Ovary (tissue), 9 donors: ENCODE measurements around the gene LCOR. TPM values are rescaled to one million over a fixed set of nuclear protein-coding genes. Genes with fewer than 3 reads are reported as not detected.

ENCODE experiments used
- DNase-seq, 5 donors: peaks; one replicate each; pipeline ENCODE4 v3.0.0-alpha.2; 2019 to 2020
- H3K27ac ChIP-seq, 2 donors: fragments of 200-600 bp; one replicate each; pipeline versions ENCODE4 v1.5.1 to v1.8.0; 2019 to 2022
- H3K27me3 ChIP-seq: fragments of 200-600 bp; one replicate; pipeline ENCODE4 v1.8.0; 2022
- H3K36me3 ChIP-seq: fragments of 200-600 bp; sonication (generic); one replicate; pipeline ENCODE4 v1.5.1; 2019
- H3K4me1 ChIP-seq: one replicate; pipeline ENCODE4 v1.8.1; 2013; ENCODE audit warnings: mild to moderate bottlenecking, moderate library complexity; ENCODE audit not compliant: insufficient read depth
- H3K4me3 ChIP-seq: fragments of 200-600 bp; sonication (generic); one replicate; pipeline ENCODE4 v1.5.1; 2017
- H3K9me3 ChIP-seq, 2 donors: fragments of 200-600 bp in 1 of 2; sonication (generic) in 1 of 2; one replicate each; pipeline versions ENCODE4 v1.5.1 to v1.8.1; 2013 to 2019; ENCODE audit warnings: mild to moderate bottlenecking in 1 of 2, moderate library complexity in 1 of 2
- EP300 ChIP-seq: sonication (generic); formaldehyde crosslinking; IDR thresholded peaks from one replicate; pipeline ENCODE4 v1.6.1; 2017; ENCODE audit warnings: antibody characterized with exemption
- POLR2A ChIP-seq: fragments of 450-650 bp; IDR thresholded peaks from one replicate; pipeline ENCODE4 v1.6.1; 2017; ENCODE audit warnings: antibody characterized with exemption, mild to moderate bottlenecking, moderate library complexity
- WGBS, 3 donors: extraction: QIAGEN DNeasy Blood & Tissue Kit in 1 of 3; methylation state at CpG; one replicate each; pipeline versions ENCODE4 v1.1.5 to v1.1.7; 2013 to 2017; 5-methylcytosine and 5-hydroxymethylcytosine counted together
- intact Hi-C, 4 donors: fragments of 100-400 bp; cut with DNase I; formaldehyde crosslinking; loops; one replicate each; pipeline versions ENCODE4 v1.11.0 to v1.15.1; 2022 to 2023
- polyA plus RNA-seq, 2 donors: library from polyadenylated mRNA; stranded (reverse); fragments of 200-250 nt in 1 of 2; fragments of 350-450 nt in 1 of 2; fragmentation: Illumina TruSeq in 1 of 2; extraction: RNeasy Lipid Tissue Mini Kit (QIAGEN cat#74804) in 1 of 2; gene quantifications; one replicate each; pipeline ENCODE4 v1.2.3, GENCODE V29; 2013 to 2014
- total RNA-seq, 7 donors: library from RNA; depleted of rRNA in 2 of 7; stranded (reverse); fragments of >200 nt in 2 of 7; fragmentation: NEBNext Ultra II Directional in 3 of 7; extraction: Animal tissue kit (Norgen Biotek cat#: 25700) in 3 of 7; gene quantifications; one replicate each; pipeline versions ENCODE4 v1.1.0 to v1.2.4, GENCODE V29; 2016 to 2023
- TF ChIP-seq, protein P1 (sequence below), 3 donors: fragments of 450-650 bp in 2 of 3; fragments of 200-600 bp in 1 of 3; IDR thresholded peaks; one replicate each; pipeline versions ENCODE4 v1.5.1 to v1.8.0; 2016 to 2022; ENCODE audit warnings: antibody characterized with exemption in 3 of 3, mild to moderate bottlenecking in 1 of 3
- donor health status: DM: no; HTN: no; CAD: no; lungs with moderate emphysema.
- donor health status: DM: no; HTN: no; CAD: no.
- donor health status: Bipolar disorder and iron deficiency.
- donor health status: DM: yes; HTN: yes; CAD: no.
- donor health status: DM: no; HTN: no; CAD: no.
- donor health status: DM: yes; HTN: yes; CAD: no.

Gene LCOR
- total and polyA plus RNA-seq, 9 donors, result 4.0 to 44.9 (median 29.8) TPM

DNA sequence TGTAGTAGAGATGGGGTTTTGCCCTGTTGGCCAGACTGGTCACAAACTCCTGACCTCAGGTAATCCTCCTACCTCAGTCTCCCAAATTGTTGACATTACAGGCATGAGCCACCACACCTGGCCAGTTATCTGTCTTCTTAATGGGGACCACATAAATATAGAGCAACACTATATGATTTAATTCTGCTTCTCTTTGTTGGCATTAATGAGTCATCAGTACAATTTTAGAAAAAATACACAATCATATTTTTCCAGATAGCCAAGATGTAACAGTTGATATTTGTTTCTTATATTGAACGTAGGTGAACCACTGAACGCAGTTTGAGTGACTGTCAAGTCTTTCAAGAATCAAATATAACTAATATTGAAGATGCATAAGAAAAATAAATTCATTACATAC is 48.5 kb downstream of the LCOR start:
- peaks cover 5% of the 10 kb centered on the region for H3K4me1 ChIP-seq
- H3K27me3 ChIP-seq, result no peaks in the 10 kb centered on the region
- no peaks in the 10 kb centered on the region for H3K36me3 ChIP-seq
- intact Hi-C loops, result no loop called here
- TF ChIP-seq, protein P1, sequence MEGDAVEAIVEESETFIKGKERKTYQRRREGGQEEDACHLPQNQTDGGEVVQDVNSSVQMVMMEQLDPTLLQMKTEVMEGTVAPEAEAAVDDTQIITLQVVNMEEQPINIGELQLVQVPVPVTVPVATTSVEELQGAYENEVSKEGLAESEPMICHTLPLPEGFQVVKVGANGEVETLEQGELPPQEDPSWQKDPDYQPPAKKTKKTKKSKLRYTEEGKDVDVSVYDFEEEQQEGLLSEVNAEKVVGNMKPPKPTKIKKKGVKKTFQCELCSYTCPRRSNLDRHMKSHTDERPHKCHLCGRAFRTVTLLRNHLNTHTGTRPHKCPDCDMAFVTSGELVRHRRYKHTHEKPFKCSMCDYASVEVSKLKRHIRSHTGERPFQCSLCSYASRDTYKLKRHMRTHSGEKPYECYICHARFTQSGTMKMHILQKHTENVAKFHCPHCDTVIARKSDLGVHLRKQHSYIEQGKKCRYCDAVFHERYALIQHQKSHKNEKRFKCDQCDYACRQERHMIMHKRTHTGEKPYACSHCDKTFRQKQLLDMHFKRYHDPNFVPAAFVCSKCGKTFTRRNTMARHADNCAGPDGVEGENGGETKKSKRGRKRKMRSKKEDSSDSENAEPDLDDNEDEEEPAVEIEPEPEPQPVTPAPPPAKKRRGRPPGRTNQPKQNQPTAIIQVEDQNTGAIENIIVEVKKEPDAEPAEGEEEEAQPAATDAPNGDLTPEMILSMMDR (IDR thresholded peaks at IDR 0.05), result no peak
- TF ChIP-seq EP300 (no peak), POLR2A (no peak)
- no peaks in the 10 kb centered on the region for H3K9me3 ChIP-seq
- WGBS, 3 donors, result 93 to 95% (median 93%) methylated on average over 2 of the region's 2 CpGs
- H3K27ac ChIP-seq, result no peak overlapping the region
- no peak for DNase-seq
- no peak overlapping the region for H3K4me3 ChIP-seq

DNA sequence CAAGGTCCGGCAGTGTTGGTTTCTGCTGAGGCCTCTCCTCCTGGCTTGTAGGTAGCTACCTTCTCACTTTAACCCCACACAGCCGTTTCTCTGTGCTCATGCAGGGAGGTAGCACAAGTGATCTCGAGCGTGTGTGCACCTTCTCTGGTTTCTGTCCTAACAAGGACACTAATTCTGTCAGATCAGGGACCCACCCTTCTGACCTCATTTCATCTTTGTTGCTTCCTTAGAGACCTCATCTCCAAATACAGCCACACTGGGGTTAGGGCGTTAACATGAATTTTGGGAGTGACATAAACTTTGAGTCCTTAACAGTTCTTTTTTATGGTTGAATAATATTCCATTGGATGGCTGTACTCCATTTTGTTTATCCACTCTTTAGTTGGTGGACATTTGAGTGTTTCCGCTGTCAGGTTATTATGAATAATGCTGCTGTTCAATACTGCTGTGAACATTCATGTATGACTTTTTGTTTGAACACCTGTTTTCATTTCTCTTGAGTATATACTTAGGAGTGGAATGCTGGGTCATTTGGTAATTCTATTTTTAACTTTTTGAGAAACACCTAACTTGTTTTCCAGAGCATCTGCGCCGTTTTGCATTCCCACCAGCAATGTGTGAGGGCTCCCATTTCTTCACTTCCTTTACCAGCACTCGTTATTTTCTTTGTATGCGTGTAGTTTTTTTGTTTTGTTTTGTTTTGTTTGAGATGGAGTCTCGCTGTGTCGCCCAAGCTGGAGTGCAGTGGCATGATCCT is 57.5 kb downstream of the LCOR start:
- WGBS, 3 donors, result 90 to 96% (median 95%) methylated on average over 12 of the region's 12 CpGs
- Histone ChIP-seq H3K4me3 (no peak overlapping the region), H3K27me3 (no peaks in the 10 kb centered on the region), H3K27ac (no peak overlapping the region), H3K4me1 (no peaks in the 10 kb centered on the region), H3K9me3 (no peaks in the 10 kb centered on the region), H3K36me3 (no peaks in the 10 kb centered on the region)
- TF ChIP-seq, protein P1 (IDR thresholded peaks at IDR 0.05), result no peak
- no peak for TF ChIP-seq POLR2A
- TF ChIP-seq EP300, result no peak
- DNase-seq, result no peak
- intact Hi-C loops, result no loop called here

DNA sequence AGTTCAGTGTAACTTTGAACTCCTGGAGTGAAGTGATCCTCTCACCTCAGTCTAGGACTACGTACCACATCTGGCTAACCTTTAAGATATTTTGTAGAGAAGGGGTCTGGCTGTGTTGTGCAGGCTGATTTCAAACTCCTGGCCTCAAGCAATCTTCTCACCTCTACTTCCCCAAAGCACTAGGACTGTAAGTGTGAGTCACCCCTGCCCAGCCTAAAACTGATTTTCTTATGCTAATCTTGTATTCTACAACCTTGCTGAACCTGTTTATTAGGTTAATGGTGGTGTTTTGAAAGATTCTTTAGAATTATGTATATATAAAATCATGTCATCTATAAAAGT is 58.0 kb downstream of the LCOR start:
- Histone ChIP-seq H3K4me1 (no peaks in the 10 kb centered on the region), H3K27ac (no peak overlapping the region), H3K36me3 (no peaks in the 10 kb centered on the region), H3K9me3 (no peaks in the 10 kb centered on the region), H3K27me3 (no peaks in the 10 kb centered on the region), H3K4me3 (no peak overlapping the region)
- 98 to 100% (median 100%) methylated on average over 1 of the region's 1 CpG for WGBS, 3 donors
- no peak for DNase-seq
- intact Hi-C loops, result no loop called here
- TF ChIP-seq, protein P1 (IDR thresholded peaks at IDR 0.05), result no peak
- TF ChIP-seq POLR2A, result no peak

DNA sequence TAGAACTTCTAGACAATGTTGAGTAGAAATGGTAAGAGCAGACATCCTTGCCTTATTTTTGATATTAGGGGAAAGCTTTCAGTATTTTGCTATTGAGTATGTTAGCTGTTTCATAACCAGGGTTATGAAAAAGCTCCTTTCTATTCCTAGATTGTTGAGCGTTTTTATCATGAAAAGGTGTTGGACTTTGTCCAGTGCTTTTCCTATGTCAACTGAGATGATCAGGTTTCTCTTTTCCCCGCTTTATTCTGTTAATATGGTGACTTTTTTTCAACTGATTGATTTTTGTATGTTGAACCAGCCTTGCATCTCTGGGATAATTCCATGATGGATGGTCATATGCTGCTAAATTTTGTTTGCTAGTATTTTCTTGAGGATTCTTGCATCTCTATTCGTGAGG is 58.5 kb downstream of the LCOR start:
- intact Hi-C loops, result no loop called here
- Histone ChIP-seq H3K27me3 (no peaks in the 10 kb centered on the region), H3K4me1 (no peaks in the 10 kb centered on the region), H3K27ac (no peak overlapping the region), H3K9me3 (no peaks in the 10 kb centered on the region), H3K4me3 (no peak overlapping the region), H3K36me3 (no peaks in the 10 kb centered on the region)
- 83 to 85% (median 83%) methylated on average over 3 of the region's 3 CpGs for WGBS, 3 donors
- TF ChIP-seq, protein P1 (IDR thresholded peaks at IDR 0.05), result no peak
- TF ChIP-seq EP300 (no peak), POLR2A (no peak)
- DNase-seq, result no peak
